Thoracic aorta (tissue), 2 donors: ENCODE measurements around the gene NECAP2. TPM values are rescaled to one million over a fixed set of nuclear protein-coding genes. Genes with fewer than 3 reads are reported as not detected.
A peak's percentile ranks its signal among the peaks of the same experiment; 100 is the strongest.

Experiments used
- ATAC-seq: fragments of 150-250 bp; one replicate; pipeline ENCODE4 v1.8.0; 2017; ENCODE audit warnings: low read depth; ENCODE audit not compliant: insufficient number of reproducible peaks, low FRiP score
- DNase-seq: peaks from one replicate; pipeline ENCODE4 v3.0.0-alpha.2; 2020; ENCODE audit warnings: low spot score
- H3K27ac ChIP-seq, 2 donors: fragments of 200-600 bp; sonication (generic); 1 replicate in 1 of 2; 2 replicates in 1 of 2; pipeline ENCODE4 v1.5.1; 2016; ENCODE audit warnings: mild to moderate bottlenecking in 2 of 2, moderate library complexity in 2 of 2
- H3K27me3 ChIP-seq: fragments of 200-600 bp; sonication (generic); replicated peaks from 2 replicates; pipeline ENCODE4 v1.6.0; 2016; ENCODE audit warnings: mild to moderate bottlenecking; ENCODE audit not compliant: insufficient read depth
- H3K36me3 ChIP-seq: fragments of 200-600 bp; sonication (generic); one replicate; pipeline ENCODE4 v1.5.1; 2016
- H3K4me1 ChIP-seq, 2 donors: fragments of 200-600 bp; sonication (generic); 1 replicate in 1 of 2; 2 replicates in 1 of 2; pipeline versions ENCODE4 v1.5.1 to v1.6.0; 2016; ENCODE audit warnings: low read depth in 2 of 2, mild to moderate bottlenecking in 1 of 2; ENCODE audit not compliant: control insufficient read depth in 1 of 2
- H3K4me3 ChIP-seq: fragments of 200-600 bp; sonication (generic); 2 replicates; pipeline ENCODE4 v1.5.1; 2016; ENCODE audit warnings: mild to moderate bottlenecking
- H3K9me3 ChIP-seq: fragments of 200-600 bp; sonication (generic); 2 replicates; pipeline ENCODE4 v1.5.1; 2016
- CTCF ChIP-seq: fragments of 200-600 bp; sonication (generic); IDR thresholded peaks from one replicate; pipeline ENCODE4 v1.5.1; 2019; ENCODE audit warnings: antibody characterized with exemption
- total RNA-seq, 2 donors: library from RNA; depleted of rRNA; stranded (reverse); fragments of >200 nt; gene quantifications; one replicate each; pipeline versions ENCODE4 v1.1.0 to v1.2.3, GENCODE V29; 2016

Gene NECAP2
- total RNA-seq, 2 donors from 2014 or later = 38.9 to 55.1 TPM

DNA sequence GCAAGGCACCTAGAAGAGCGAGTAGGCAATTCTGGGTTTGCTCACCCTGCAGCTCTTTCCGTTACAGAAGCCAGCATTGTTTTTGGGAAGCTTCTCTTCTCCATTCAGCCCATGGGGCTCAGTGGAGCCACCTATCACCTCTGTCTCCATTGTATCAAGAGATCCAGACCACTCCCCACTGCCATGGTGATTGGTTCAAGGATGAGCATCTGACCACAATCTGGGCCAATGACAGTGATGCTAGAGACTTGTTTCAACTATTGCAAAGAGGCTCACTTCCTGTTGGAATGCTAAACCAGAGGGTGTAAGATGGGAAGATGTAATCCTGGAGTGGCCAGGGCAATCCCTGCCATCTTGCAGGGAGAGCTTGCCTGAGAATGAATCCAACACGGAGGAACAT is 9.9 kb upstream of the NECAP2 start:
- no peak for ATAC-seq
- no peak for DNase-seq
- H3K27ac ChIP-seq = no peak overlapping the region
- no peaks in the 10 kb centered on the region for H3K27me3 ChIP-seq
- no peaks in the 10 kb centered on the region for H3K9me3 ChIP-seq
- H3K4me1 ChIP-seq = no peaks in the 10 kb centered on the region
- H3K36me3 ChIP-seq = no peaks in the 10 kb centered on the region
- no peak for TF ChIP-seq CTCF
- H3K4me3 ChIP-seq = no peak overlapping the region

GRCh38 chr1:16433030-16433429 is 7.5 kb upstream of the NECAP2 start:
- H3K9me3 ChIP-seq = no peaks in the 10 kb centered on the region
- ATAC-seq (no peak), DNase-seq (no peak)
- no peak for TF ChIP-seq CTCF
- H3K4me1 ChIP-seq = no peaks in the 10 kb centered on the region
- no peak overlapping the region for H3K27ac ChIP-seq
- H3K27me3 ChIP-seq = no peaks in the 10 kb centered on the region
- no peak overlapping the region for H3K4me3 ChIP-seq
- no peaks in the 10 kb centered on the region for H3K36me3 ChIP-seq

GRCh38 chr1:16434007-16434406 is 6.5 kb upstream of the NECAP2 start:
- Histone ChIP-seq H3K4me3 (no peak overlapping the region), H3K4me1 (no peaks in the 10 kb centered on the region), H3K9me3 (no peaks in the 10 kb centered on the region), H3K27ac (no peak overlapping the region), H3K27me3 (no peaks in the 10 kb centered on the region), H3K36me3 (no peaks in the 10 kb centered on the region)
- ATAC-seq (no peak), DNase-seq (no peak)
- no peak for TF ChIP-seq CTCF

GRCh38 chr1:16434501-16434900 is 6.0 kb upstream of the NECAP2 start:
- no peak for TF ChIP-seq CTCF
- Histone ChIP-seq H3K36me3 (no peaks in the 10 kb centered on the region), H3K4me3 (no peak overlapping the region), H3K9me3 (no peaks in the 10 kb centered on the region), H3K4me1 (no peaks in the 10 kb centered on the region), H3K27ac (no peak overlapping the region), H3K27me3 (no peaks in the 10 kb centered on the region)
- DNase-seq (no peak), ATAC-seq (no peak)

DNA sequence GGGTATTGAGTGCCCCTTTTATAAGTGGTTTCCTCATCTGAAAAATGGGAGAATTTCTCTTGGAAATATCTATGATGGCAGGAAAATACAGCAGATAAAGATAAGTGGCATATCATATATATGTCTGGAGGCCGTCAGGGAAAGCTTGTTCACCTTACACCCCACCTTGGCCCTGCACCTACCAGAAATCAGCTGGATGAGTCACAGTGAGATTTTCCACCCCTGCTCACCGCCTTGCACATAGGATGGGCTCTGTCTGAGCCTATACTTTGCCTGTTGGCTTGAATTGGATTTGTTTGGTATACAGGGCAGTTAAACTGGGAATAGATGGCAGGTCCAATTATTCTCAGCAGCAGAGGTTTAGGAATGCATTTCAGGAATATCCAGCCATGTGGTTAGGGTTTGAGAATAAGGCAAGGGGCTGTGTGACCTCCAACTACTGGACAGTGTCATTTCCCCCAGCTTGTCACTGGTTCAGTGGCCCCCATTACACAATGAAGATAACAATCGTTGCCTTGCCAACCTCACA is 3.5 kb upstream of the NECAP2 start, which contains the start of gene SPATA21:
Gene SPATA21, minus strand, starts transcription at position 479 of the 529 bp plus-strand sequence. CDS start 6,053 bp downstream, outside the sequence.
- Histone ChIP-seq H3K36me3 (no peaks in the 10 kb centered on the region), H3K4me1 (peaks cover 7 to 10% of the 10 kb centered on the region in 2 donors), H3K27ac (no peak within 1 kb of the TSS), H3K9me3 (no peaks in the 10 kb centered on the region), H3K4me3 (no peak within 1 kb of the TSS), H3K27me3 (no peaks in the 10 kb centered on the region)
- no peak for TF ChIP-seq CTCF
- peak; percentile 23 for ATAC-seq
- no peak for DNase-seq
